HG02870 (cell line): ENCODE measurements around the gene ENO2.

ENCODE experiments used
- ATAC-seq: cut with Tn5 transposase; IDR thresholded peaks from one replicate; pipeline ENCODE4 v1.9.1; 2021; ENCODE audit warnings: mild to moderate bottlenecking, moderate library complexity; ENCODE audit not compliant: unreplicated experiment

ENO2 gene

GRCh38 chr12:6959058-6959804 is 44.9 kb downstream of the ENO2 start:
- no peak for ATAC-seq

GRCh38 chr12:6959805-6960592 is 45.6 kb downstream of the ENO2 start:
- ATAC-seq, result no peak

GRCh38 chr12:6960593-6961277 is 46.4 kb downstream of the ENO2 start:
- ATAC-seq, result peak; percentile 30

GRCh38 chr12:6961278-6961694 is 46.9 kb downstream of the ENO2 start:
- no peak for ATAC-seq

- no peak for ATAC-seq
Observed at GRCh38 chr12:6961695-6962284, 47.4 kb downstream of the ENO2 start.

- ATAC-seq, result no peak
Observed at GRCh38 chr12:6962285-6963015, 48.1 kb downstream of the ENO2 start.

GRCh38 chr12:6963016-6963731 is 48.8 kb downstream of the ENO2 start:
- ATAC-seq, result no peak

- no peak for ATAC-seq
Observed at GRCh38 chr12:6963791-6964413, 49.5 kb downstream of the ENO2 start.

- no peak for ATAC-seq
Observed at GRCh38 chr12:6964605-6965025, 50.2 kb downstream of the ENO2 start.

- no peak for ATAC-seq
Observed at GRCh38 chr12:6965026-6965661, 50.8 kb downstream of the ENO2 start.

DNA sequence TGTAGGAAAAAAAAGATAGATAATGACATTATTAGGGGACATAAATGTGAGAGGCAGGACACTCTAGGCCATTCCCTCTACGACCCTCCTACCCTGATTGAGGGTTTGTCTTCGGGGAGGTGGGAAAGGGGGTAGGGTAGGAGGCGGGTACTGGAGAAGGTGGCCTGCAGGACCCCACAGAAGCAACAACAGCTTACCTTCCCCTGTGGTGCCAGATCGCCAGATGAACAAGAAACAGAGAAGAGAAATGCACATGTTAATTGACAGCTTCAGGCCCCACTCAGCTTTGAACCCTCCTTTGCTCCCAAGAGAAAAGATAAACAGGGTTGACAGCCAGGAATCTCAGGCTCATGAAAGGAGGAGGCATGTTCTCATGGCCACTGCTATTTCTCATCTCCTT is 51.3 kb downstream of the ENO2 start:
- no peak for ATAC-seq

- no peak for ATAC-seq
Observed at GRCh38 chr12:6966351-6966750, 52.0 kb downstream of the ENO2 start.

DNA sequence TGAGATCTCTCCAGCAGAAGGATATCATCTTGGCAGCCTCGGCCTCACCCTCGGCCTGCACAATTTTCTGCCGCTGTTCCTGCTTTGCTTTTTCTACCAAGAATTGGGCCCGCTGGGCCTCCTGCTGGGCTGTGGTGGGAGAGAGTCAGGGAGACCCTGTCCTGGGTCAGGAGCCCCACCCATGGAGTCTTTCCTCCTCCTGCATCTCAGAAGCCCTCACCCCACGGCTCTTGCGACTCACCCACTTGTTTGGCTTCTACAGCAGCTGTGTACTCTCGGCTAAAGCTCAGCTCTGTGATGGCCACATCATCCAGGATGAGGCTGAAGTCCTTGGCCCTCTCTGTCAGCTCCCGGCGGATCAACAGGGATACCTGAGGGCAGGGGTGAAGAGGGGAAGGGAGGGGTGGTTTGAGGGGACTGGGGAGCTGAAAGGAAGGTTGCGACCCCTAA is 53.3 kb downstream of the ENO2 start:
- no peak for ATAC-seq

- ATAC-seq, result no peak
Observed at GRCh38 chr12:6968426-6968825, 54.0 kb downstream of the ENO2 start.

DNA sequence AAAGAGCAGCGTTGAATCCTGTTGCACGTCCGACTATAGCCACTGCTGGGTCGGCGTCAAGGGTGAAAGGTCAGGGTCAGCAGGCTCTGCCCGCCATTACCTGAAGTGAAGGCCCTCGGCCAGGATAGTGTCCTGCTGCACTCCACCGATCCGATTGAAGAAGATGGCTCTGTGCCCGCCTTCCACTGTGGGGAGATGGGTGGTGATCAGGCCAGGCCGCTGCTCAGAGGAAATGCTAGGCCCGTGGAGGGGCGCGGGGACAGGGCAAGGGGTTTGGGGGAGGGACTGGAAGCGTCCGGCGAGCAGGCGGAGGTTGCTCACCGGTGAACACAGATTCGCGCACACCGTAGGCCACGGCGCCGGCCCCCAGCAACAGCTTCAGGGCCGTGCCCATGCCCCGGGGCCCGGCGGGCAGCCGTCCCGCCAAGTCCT is 55.7 kb downstream of the ENO2 start:
- no peak for ATAC-seq
